ENCODE data around the gene AJAP1.

DNA sequence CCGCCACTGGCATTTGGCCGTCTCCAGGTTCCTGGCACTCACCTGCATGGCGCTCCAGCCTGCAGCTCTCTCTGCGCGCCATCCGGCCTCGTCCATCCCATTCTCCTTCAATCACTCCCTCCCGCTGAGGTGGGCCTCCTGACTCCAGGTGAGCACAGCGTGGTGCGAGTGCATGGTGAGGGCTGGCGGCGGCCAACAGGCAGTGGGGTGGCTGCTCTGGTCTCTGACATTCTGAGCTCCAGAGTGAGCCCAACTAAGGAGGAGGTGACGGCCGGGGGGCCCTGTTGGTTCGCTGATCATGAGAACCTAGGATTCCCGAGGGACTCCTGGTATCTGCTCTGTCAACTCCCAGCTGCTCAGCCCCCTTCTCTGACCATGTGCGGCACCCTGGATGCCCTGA lies 130.4 kb downstream of the AJAP1 start:
- TF ChIP-seq POLR2AphosphoS5 (IDR thresholded peaks at IDR 0.05; ENCODE audit: low read depth) (no peak), EZH2 (IDR thresholded peaks at IDR 0.05; ENCODE audit: low read depth, unreplicated experiment) (no peak), STAT1 (IDR thresholded peaks at IDR 0.05; ENCODE audit: unreplicated experiment) (no peak)
- TF ChIP-seq, protein P1, sequence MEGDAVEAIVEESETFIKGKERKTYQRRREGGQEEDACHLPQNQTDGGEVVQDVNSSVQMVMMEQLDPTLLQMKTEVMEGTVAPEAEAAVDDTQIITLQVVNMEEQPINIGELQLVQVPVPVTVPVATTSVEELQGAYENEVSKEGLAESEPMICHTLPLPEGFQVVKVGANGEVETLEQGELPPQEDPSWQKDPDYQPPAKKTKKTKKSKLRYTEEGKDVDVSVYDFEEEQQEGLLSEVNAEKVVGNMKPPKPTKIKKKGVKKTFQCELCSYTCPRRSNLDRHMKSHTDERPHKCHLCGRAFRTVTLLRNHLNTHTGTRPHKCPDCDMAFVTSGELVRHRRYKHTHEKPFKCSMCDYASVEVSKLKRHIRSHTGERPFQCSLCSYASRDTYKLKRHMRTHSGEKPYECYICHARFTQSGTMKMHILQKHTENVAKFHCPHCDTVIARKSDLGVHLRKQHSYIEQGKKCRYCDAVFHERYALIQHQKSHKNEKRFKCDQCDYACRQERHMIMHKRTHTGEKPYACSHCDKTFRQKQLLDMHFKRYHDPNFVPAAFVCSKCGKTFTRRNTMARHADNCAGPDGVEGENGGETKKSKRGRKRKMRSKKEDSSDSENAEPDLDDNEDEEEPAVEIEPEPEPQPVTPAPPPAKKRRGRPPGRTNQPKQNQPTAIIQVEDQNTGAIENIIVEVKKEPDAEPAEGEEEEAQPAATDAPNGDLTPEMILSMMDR (conservative IDR thresholded peaks at IDR 0.05; ENCODE audit: low read depth in 2 of 2), result no peak
- TF ChIP-seq, protein P2, sequence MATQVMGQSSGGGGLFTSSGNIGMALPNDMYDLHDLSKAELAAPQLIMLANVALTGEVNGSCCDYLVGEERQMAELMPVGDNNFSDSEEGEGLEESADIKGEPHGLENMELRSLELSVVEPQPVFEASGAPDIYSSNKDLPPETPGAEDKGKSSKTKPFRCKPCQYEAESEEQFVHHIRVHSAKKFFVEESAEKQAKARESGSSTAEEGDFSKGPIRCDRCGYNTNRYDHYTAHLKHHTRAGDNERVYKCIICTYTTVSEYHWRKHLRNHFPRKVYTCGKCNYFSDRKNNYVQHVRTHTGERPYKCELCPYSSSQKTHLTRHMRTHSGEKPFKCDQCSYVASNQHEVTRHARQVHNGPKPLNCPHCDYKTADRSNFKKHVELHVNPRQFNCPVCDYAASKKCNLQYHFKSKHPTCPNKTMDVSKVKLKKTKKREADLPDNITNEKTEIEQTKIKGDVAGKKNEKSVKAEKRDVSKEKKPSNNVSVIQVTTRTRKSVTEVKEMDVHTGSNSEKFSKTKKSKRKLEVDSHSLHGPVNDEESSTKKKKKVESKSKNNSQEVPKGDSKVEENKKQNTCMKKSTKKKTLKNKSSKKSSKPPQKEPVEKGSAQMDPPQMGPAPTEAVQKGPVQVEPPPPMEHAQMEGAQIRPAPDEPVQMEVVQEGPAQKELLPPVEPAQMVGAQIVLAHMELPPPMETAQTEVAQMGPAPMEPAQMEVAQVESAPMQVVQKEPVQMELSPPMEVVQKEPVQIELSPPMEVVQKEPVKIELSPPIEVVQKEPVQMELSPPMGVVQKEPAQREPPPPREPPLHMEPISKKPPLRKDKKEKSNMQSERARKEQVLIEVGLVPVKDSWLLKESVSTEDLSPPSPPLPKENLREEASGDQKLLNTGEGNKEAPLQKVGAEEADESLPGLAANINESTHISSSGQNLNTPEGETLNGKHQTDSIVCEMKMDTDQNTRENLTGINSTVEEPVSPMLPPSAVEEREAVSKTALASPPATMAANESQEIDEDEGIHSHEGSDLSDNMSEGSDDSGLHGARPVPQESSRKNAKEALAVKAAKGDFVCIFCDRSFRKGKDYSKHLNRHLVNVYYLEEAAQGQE (IDR thresholded peaks at IDR 0.05; ENCODE audit: unreplicated experiment), result no peak

Measured in GM23338 (cell line).